SK-N-SH treated with all-trans-retinoic acid at 6 μM for 48 hours (cell line): ENCODE results near the gene CP.
A peak's percentile ranks its signal among the peaks of the same experiment; 100 is the strongest.
"Not testable (repeated sequence)": the region's sequence is repeated elsewhere in the genome, so short reads cannot be mapped to it uniquely, and the experiment has no call there.

Experiments used
- ATAC-seq: fragments of 200-7000 bp; cut with Tn5 transposase; 3 replicates; pipeline ENCODE4 v1.9.1; 2020; ENCODE audit warnings: mild to moderate bottlenecking, moderate library complexity
- ARNTL ChIP-seq: fragments of 450-650 bp; formaldehyde crosslinking; IDR thresholded peaks from 2 replicates; pipeline ENCODE4 v1.5.0; 2020; ENCODE audit warnings: low read depth, mild to moderate bottlenecking, moderate library complexity, borderline replicate concordance
- BACH2 ChIP-seq: fragments of 250-450 bp; sonication (Bioruptor Pico); IDR thresholded peaks from 2 replicates; pipeline ENCODE4 v1.9.0; 2021; ENCODE audit warnings: mild to moderate bottlenecking, borderline replicate concordance
- CREB5 ChIP-seq: fragments of 250-450 bp; sonication (Bioruptor Pico); IDR thresholded peaks from 2 replicates; pipeline ENCODE4 v1.5.1; 2020; ENCODE audit warnings: low read depth, mild to moderate bottlenecking, moderate library complexity
- CSDC2 ChIP-seq: fragments of 250-450 bp; sonication (Bioruptor Pico); IDR thresholded peaks from 2 replicates; pipeline ENCODE4 v1.5.0; 2020; ENCODE audit warnings: mild to moderate bottlenecking, moderate library complexity
- CSRNP3 ChIP-seq: fragments of 250-450 bp; sonication (Bioruptor Pico); IDR thresholded peaks from 2 replicates; pipeline ENCODE4 v1.5.1; 2021; ENCODE audit warnings: mild to moderate bottlenecking, moderate library complexity
- ESRRG ChIP-seq: fragments of 250-450 bp; sonication (Bioruptor Pico); IDR thresholded peaks from 2 replicates; pipeline ENCODE4 v1.6.1; 2021; ENCODE audit warnings: mild to moderate bottlenecking
- GLIS3 ChIP-seq: fragments of 250-450 bp; sonication (Bioruptor Pico); IDR thresholded peaks from 2 replicates; pipeline ENCODE4 v1.5.0; 2020; ENCODE audit warnings: mild to moderate bottlenecking, moderate library complexity
- ISL1 ChIP-seq: fragments of 250-450 bp; sonication (Bioruptor Pico); IDR thresholded peaks from 2 replicates; pipeline ENCODE4 v2.1.2; 2022; ENCODE audit warnings: mild to moderate bottlenecking, moderate library complexity
- OSR1 ChIP-seq: fragments of 250-450 bp; sonication (Bioruptor Pico); IDR thresholded peaks from 2 replicates; pipeline ENCODE4 v1.8.0; 2022; ENCODE audit warnings: moderate library complexity, mild to moderate bottlenecking, inconsistent platforms
- PATZ1 ChIP-seq: fragments of 250-450 bp; sonication (Bioruptor Pico); IDR thresholded peaks from 2 replicates; pipeline ENCODE4 v1.8.0; 2020; ENCODE audit warnings: mild to moderate bottlenecking, moderate library complexity, borderline replicate concordance
- POU6F1 ChIP-seq: fragments of 250-450 bp; sonication (Bioruptor Pico); IDR thresholded peaks from 2 replicates; pipeline ENCODE4 v1.8.0; 2021; ENCODE audit warnings: low read depth, mild to moderate bottlenecking, moderate library complexity, borderline replicate concordance
- PPARA ChIP-seq: fragments of 250-450 bp; sonication (Bioruptor Pico); IDR thresholded peaks from 2 replicates; pipeline ENCODE4 v1.5.0; 2020; ENCODE audit warnings: mild to moderate bottlenecking, borderline replicate concordance
- RARB ChIP-seq: fragments of 250-450 bp; sonication (Bioruptor Pico); IDR thresholded peaks from 2 replicates; pipeline ENCODE4 v1.8.0; 2021; ENCODE audit warnings: mild to moderate bottlenecking, moderate library complexity
- SNAI2 ChIP-seq: fragments of 250-450 bp; sonication (Bioruptor Pico); IDR thresholded peaks from 2 replicates; pipeline ENCODE4 v1.5.0; 2020; ENCODE audit warnings: mild to moderate bottlenecking, moderate library complexity
- TCF4 ChIP-seq: fragments of 250-450 bp; sonication (Bioruptor Pico); IDR thresholded peaks from 2 replicates; pipeline ENCODE4 v1.8.0; 2021; ENCODE audit warnings: mild to moderate bottlenecking, moderate library complexity, borderline replicate concordance
- TSHZ2 ChIP-seq: fragments of 250-450 bp; sonication (Bioruptor Pico); IDR thresholded peaks from 2 replicates; pipeline ENCODE4 v1.5.0; 2020; ENCODE audit warnings: mild to moderate bottlenecking, moderate library complexity
- ZNF565 ChIP-seq: fragments of 450-650 bp; formaldehyde crosslinking; conservative IDR thresholded peaks from 2 replicates; pipeline ENCODE4 v1.5.0; 2020; ENCODE audit warnings: low read depth, mild to moderate bottlenecking, moderate library complexity

The CP gene

GRCh38 chr3:149226776-149227175 is 5.1 kb upstream of the CP start:
- no peak for ATAC-seq
- TF ChIP-seq TCF4 (CRISPR knock-in tag) = no peak
- no peak for TF ChIP-seq ZNF565
- no peak for TF ChIP-seq CSRNP3
- no peak for TF ChIP-seq POU6F1 (CRISPR knock-in tag)
- no peak for TF ChIP-seq SNAI2 (CRISPR knock-in tag)
- no peak for TF ChIP-seq RARB (CRISPR knock-in tag)

GRCh38 chr3:149224736-149225594 is 3.3 kb upstream of the CP start:
- TF ChIP-seq TSHZ2 (CRISPR knock-in tag) (no peak), CSDC2 (no peak), SNAI2 (CRISPR knock-in tag) (0 out of 2 replicates have a peak, but pooled peaks have one; percentile 40), CREB5 (CRISPR knock-in tag) (no peak), ESRRG (CRISPR knock-in tag) (no peak), PPARA (CRISPR knock-in tag) (no peak), BACH2 (CRISPR knock-in tag) (no peak), POU6F1 (CRISPR knock-in tag) (no peak), RARB (CRISPR knock-in tag) (no peak), ARNTL (CRISPR knock-in tag) (no peak), OSR1 (CRISPR knock-in tag) (no peak), ISL1 (CRISPR knock-in tag) (0 out of 2 replicates have a peak, but pooled peaks have one; percentile 12), GLIS3 (CRISPR knock-in tag) (no peak), CSRNP3 (no peak)
- ATAC-seq = peak; percentile 93

GRCh38 chr3:149223461-149223820 is 1.8 kb upstream of the CP start:
- TF ChIP-seq PATZ1 (CRISPR knock-in tag) (no peak), TCF4 (CRISPR knock-in tag) (no peak)
- no peak for ATAC-seq

GRCh38 chr3:149219380-149220121 is 2.1 kb downstream of the CP start:
- ATAC-seq = not testable (repeated sequence)
